Stimulated activated CD8-positive, alpha-beta memory T cell treated with anti-CD3 and anti-CD28 coated beads, Interleukin-15, amount 100 ng/mL, for 48 hours (primary cell): ENCODE results near the gene MSLN.

Source experiments
- DNase-seq, 2 donors: peaks; one replicate each; pipeline ENCODE4 v3.0.0-alpha.2; 2020; ENCODE audit warnings: low read depth in 2 of 2

MSLN gene

DNA sequence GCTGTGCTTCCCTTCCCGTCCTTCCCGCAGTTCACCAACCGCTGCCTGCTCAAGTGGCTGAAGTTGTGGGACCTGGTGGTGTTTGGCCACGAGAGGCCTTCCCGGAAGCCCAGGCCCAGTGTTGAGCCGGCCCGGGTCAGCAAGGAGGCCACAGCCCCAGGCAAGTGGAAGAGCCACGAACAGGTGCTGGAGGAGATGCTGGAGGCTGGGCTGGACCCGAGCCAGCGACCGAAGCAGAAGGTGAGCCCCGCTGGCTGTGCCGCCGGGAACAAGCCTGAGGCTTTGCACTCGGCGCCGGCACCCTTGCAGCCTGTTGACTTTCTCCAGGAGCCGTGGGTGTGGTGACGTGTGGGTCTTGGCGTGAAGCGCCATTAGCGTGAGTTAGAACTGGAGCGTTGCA, 30.6 kb downstream of the MSLN start:
- no peak for DNase-seq

DNA sequence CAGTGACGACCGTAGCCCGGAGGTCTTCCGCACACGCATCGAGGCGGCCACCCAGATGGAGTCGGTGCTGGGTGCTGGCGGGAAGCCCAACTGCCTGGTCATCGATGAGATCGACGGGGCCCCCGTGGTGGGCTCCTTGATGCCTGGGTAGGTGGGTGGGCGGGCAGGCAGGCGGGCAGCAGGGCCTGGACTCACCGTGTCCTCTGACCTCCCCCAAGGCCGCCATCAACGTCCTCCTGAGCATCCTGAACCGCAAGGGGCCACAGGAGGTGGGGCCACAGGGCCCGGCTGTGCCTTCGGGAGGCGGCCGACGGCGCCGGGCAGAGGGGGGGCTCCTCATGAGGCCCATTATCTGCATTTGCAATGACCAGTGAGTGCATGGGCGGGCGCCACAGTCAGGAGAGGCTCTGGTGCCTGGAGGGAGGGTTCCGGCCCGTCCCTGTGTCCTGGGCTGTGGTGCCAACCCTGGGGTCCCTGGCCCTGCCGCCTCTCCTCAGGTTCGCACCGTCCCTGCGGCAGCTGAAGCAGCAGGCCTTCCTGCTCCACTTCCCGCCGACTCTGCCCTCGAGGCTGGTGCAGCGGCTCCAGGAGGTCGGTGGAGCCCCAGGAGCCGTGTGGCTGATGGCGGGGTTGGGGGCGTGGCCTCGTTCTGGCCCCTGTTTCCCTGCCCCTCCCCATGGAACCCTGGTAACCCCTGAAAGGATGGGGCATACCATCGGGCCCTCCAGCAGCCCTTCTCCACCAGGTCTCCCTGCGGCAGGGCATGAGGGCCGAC, 31.9 kb downstream of the MSLN start:
- no peak for DNase-seq

DNA sequence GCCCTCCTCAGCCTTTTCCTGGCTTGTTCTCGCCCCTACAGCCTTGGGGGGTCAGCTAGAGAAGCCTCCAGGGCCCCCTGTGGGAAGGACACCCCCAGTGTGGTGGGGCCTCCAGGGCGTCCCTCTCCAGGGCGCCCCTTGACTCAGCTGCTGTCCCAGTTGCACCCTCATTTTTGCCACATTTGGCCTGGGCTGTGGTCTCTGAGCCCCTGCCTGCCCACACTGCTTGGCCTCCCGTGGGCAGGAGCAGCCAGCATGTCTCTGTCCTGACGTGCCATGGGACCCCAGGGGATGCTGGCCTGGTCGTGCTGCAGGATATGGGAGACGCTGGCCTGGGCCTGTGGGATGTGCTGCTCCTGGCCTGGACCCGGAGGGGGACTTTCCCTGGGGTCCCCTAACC, 32.9 kb downstream of the MSLN start:
- DNase-seq: no peak

DNA sequence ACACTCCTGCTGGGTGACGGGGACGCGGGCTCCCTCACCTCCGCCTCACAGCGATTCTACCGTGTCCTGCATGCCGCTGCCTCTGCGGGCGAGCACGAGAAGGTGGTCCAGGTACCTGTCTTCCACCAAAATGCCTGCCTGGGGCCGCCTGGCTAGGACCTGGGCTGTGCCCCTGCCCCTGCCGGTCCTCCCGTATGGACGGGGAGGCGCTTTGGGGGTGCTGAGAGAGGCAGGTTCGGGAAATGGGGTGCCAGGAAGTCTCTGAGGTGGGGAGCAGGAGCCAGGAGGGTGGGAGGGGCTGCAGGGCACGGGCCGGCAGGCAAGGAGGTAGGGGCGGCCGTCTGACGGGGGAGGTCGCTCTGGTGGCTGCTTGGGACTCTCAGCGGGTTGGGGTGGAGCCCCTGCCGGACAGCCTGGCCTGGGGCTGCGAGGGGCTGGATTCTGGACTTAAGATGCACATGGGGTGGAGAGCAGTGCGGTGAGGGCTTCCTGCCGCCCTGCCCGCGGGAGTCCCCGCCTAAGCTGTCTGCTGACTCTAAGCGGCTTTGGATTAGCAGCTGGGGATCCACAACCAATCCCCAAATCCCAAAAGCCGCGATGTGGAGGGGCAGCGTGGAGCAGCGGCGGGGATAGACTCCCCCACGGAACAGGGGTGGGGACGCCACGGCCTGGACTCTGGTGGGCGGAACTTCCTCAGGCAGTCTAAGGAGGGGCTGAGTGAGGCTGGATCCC, 33.7 kb downstream of the MSLN start:
- DNase-seq: no peak

DNA sequence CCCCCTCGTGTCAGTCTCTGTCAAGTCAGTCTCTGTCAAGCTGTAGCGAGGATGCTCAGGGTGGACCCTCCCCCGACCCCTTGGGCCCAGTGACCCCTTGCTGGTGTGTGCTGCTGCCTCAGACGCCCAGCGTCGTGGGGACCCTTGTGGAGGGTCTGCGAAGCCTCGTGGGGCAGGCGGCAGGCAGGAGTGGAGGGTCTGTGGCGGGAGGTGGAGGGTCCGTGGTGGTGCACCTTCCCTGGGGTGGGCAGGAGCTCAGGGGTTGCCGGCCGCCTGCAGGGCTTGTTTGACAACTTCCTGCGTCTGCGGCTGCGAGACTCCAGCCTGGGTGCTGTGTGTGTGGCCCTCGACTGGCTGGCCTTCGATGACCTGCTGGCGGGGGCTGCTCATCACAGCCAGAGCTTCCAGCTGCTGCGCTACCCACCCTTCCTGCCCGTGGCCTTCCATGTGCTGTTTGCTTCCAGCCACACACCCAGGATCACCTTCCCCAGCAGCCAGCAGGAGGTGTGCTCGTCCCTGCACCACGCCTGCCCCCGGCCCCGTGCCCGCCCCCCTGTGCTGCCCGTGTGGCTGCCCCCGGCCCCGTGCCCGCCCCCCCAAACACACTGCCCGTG, 34.4 kb downstream of the MSLN start:
- no peak for DNase-seq

DNA sequence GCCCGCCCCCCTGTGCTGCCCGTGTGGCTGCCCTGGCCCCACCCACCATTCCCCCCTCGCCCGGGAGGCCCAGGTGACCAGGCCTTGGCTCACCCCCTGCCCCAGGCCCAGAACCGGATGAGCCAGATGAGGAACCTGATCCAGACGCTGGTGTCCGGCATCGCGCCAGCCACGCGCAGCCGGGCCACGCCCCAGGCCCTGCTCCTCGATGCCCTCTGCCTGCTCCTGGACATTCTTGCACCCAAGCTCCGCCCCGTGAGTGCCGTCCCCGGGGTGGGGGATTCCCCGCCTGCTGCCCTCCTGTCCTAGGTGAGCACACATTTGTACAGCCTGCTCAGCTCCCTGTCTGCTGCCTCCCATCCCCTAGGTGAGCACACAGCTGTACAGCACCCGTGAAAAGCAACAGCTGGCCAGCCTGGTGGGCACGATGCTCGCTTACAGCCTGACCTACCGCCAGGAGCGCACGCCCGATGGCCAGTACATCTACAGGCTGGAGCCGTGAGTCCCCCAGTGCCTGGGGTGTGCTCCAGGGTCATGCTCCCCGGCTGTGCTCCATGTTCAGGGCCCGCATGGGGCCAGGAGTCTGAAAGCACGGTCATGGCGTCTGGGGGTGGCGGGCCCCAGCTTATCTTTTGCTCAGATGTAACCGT, 35.2 kb downstream of the MSLN start:
- DNase-seq: no peak

DNA sequence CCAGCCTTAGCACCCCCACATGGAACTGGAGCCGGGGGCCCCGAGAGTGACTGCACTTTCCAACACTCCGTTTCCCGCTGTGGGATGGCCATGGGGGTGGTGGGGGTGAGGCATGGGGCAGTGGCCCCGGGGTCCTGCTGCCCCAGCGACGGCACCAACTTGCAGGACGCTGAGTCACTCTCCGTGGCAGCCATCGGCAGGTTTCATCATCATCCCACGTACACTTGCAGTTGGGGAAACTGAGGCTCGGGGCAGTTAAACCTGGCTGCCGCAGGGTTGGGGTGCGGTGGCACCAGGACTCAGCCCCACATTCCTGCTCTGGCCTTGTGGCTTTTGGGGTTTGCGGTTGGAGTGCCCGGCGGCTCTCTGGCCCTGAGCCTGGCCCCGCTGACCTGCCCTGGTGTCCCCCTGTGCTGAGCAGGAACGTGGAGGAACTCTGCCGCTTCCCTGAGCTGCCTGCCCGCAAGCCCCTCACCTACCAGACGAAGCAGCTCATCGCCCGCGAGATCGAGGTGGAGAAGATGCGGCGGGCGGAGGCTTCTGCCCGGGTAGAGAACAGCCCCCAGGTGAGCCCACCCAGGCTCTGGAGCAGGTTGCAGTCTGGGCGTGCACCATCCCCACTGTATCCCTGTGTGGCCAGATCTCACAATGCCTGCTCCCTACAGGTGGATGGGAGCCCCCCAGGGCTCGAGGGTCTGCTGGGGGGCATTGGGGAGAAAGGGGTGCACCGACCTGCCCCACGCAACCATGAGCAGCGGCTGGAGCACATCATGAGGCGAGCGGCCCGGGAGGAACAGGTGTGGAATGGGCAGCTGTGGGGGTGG, 36.0 kb downstream of the MSLN start:
- no peak for DNase-seq

DNA sequence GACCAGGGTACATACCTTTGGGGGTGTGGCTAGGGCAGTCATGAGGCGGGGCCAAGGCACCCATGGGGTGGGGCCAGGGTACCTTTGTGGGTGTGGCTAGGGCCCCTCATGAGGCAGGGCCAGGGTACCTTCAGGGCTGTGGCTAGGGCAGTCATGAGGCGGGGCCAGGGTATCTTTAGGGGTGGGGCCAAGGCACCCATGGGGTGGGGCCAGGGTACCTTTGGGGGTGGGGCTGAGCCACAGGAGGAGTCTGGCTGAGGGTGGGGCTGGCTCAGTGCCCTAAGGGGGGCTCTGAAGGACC, 36.5 kb downstream of the MSLN start:
- DNase-seq: no peak

DNA sequence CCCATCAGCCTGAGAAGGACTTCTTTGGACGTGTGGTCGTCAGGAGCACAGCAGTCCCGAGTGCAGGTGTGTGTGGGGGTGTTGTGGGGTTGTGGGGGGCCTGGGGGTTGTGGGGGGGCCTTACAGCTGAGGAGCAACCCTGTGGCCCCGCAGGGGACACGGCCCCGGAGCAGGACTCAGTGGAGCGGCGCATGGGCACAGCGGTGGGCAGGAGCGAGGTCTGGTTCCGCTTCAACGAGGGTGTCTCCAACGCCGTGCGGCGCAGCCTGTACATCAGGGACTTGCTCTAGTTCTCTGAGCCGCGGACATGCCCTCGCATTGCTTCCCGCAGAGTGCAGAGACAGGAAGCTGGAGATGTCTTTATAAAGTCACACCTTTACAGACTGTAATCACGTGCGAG, 37.2 kb downstream of the MSLN start:
- DNase-seq: no peak

DNA sequence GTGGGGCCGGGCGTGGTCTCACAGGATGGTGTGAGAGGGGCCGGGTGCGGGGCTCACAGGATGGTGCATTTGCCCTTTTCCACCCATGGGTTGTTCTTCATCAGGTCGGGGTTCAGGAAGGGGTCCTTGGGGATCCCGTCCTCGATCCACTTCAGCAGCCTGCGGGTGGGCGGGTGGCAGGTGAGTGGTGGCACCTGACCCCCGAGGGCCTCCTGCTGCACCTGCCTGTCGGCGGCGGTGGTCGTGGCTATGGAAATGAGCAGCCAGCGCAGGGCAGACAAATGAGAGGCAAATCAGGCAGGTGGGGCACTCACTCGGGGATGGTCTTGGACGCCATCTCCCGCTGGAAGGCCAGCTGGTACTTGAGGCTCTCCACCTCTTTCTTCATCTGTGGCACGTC, 38.1 kb downstream of the MSLN start:
- DNase-seq: no peak

DNA sequence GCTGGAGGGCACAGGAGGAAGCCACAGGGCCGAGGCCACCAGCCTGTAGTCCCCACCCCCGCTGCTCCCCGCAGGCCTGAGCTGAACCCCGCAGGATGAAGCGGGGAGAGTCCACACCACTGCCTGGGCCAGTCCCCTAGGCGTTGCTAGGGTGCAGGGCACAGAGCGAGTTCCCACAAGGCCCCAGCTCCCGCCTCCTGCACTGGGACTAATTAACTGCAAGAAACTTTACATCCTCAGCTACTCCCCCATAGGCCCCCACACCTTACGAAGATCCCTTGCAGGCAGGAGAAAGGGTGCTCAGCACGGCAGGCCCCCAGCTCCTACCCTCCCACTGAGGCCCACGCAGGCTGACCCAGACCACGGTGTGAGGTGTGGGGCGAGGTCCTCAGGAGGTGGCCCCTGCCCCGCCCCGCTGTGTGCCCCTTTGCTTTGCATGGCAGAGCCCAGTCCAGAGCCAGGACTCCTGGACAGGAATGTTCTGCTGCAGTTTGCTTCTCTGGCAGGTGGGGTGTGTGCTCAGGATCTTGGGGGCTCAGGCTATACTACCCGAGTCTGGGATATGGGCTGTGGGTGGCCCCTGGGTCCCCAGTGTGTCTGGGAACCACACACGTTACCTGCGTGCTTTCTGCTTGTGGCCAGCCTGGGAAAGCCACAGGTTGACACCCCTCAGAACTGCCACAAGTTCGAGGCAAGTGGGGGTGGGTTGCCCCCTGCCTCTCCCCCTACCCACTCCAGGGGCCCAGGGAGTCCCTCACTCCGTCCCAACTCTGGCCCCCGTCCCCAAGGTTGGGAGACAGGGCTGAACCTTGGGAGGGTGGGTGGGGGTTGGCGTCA, 38.8 kb downstream of the MSLN start:
- no peak for DNase-seq

DNA sequence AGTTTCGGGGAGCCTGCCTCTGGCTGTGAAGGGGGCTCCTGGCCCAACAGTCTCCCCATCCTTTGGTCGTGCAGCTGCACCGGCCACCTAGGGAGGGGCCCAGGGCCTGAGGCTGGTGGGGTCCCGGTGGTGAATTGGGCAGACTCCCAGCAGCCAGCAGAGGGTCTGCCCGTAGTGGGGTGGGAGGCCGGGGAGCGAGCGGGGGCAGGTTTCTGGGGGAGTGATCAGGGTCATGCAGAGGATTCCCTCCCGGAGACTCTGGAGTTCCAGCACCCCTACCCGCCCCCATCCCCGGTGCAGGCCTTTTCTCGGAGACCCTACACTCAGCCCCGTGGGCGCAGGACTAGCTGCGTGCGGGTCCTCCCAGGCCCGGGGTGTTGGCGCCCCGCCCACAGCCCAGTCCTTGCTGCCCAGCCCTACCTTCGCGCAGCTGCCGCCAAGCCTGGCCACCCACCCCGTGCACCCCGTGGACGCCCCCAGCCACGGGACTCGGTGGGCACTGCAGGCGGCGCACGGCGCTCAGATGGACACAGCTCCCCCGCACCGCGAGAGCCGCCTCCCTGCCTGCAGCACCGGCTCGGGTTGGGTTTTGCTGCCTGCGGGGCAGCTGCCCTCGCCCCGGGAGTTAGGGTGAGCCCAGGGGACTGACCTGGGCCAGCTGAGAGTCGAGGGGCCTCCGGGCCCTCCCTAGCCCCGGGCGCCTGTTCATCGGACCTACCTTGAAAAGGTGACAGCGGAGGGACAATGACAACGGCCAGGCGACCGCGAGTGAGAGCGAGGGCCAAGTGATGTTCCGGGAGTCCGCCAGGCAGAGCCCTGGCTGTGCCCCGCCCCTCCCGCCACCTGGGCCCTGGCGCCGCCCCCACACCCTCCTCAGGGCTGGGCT, 39.7 kb downstream of the MSLN start, which contains the start of gene GNG13:
TSS of gene GNG13 (minus strand) at position 787 of the 886 bp plus-strand sequence. CDS start 1,657 bp downstream, outside the sequence.
- no peak for DNase-seq

DNA sequence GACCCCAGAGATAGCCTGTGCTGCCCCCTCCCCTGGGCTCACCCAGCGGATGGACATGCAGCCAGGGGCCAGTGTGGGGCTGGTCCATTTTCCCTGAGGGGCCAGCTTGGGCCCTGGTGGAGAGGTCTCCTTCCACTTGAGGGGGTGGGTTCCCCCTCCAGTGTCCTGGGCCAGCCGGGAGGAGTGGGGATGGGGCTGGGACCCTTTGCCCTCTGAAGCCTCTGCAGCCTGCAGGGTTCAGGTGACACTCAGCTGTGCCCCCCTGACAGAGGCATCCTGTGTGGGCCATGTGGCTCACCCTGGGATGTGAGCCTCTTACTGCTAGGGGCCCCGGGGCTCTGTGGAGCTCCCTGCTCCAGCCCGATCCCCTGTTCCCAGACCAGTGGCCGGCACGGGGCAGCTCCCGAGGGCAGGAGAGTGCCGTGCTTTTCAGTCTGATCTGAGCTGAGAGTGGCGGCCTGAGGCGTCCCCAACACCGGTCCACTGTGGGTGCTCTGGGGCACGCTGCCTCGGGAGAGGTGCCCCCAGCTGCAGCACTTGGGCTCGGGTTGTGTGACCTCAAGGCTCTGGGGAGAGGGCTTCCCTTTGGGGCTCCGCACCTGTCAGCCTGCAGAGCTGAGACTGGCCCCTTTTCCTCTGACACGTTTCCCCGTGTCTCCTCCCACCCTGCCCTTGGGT, 40.4 kb downstream of the MSLN start:
- DNase-seq: no peak

DNA sequence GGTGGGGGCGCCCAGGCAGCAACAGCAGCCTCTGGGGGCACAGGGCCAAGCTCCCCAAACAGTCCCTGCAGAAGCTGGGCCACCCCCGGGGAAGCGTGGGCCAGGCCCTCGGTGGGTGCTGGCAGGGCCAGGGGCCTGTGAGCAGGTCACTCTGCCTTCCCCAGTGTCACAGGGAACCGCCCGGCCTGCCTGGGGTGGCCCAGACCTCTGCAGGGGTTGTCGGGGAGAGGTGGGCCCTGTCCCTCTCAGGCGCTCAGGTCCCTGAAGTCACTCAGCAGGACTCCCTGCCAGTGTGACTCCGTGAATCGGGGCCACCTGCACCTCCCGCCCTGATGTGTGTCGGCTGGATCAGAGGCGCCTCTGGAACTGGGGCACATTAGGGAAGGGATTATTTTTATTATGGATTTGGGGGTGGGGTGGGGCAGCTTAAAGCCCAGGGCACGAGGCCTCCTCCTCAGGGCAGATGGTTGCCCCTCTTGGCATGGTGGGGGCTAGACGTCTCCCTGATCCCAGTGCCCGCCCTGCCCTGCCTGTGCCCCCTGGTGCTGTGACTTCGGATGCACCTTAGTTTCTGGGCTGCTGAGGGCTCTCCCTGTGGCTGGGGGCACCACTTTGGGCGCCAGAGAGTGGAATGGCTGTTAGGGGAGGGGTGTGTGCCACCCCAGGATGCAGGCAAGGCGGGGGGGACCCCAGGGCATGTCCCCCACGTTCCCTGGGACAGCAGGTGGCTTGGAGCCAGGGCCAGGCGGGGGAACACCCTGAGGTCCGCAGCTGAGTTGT, 41.2 kb downstream of the MSLN start:
- DNase-seq: no peak

DNA sequence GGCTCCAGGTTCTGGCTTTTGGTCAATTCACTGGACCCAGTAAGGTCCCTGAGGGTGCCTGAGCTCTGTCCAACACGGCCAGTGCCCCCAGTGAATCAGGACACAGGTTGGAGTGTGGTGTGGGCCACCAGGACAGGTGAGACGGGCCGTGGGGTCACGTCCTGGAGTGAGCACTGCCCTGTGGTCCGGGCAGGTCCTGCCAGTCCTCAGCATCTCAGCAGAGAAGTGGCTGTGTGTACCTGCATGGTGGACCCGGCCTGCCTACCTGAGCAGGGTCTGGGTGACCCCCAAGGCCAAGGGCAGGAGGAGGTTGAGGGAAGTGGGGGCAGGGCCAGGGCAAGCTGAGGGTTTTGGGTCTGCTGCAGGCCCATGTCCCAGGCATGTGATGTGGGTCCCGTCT, 41.9 kb downstream of the MSLN start:
- DNase-seq: no peak

DNA sequence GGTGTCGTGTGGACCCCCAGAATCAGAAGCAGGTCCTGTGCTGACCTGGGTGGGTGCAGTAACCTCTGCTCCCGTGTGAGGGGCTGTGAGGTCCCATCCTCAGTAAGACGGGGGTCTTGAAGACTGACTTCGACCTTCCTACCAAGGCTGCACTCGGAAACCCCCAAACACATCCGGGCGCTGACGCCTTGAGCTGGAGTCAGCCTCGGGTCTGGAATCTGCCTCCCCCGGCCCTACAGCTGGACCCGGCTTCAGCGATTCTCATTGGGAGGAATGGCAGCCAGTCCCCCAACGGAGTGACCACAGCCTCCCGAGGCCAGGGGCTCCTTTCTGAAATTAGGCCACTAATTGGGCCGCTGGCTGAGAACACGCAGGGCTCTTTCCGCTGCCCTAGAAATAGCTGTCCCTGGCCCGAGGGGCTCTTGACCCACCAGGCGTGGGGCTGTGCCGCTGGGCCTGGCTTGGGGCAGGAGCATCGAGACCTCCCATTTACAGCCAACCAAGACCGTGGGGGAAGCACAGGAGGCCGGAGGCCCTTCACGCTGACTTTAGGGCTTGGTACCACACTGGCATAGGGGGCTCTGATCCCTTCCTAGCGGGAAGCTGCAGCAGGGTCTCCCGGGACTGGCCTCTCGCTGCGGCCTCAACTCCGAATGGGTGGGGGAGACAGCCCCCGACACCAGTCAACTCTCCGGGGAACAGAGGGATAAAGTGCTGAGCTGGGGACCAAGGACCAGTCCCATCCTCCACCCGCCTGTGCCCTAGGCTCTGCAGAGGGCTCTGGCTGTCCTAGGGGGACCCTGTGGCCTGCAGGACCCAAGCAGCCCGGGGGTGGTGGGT, 42.6 kb downstream of the MSLN start:
- no peak for DNase-seq

DNA sequence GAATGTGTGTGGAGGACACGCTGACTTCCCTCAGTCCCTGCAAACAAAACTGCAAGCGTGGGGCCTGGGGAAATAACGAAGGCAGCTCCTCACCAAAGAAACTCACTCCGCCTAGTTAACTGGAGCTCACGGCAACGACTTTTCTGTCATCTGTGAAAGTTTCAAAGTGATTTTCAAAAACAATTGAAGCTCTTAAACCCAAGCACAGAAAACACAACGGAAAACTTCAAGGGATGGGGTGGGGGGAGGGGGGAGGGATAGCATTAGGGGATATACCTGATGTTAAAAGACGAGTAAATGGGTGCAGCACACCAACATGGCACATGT, 43.2 kb downstream of the MSLN start:
- DNase-seq: no peak
